SJSA1 (cell line): ENCODE measurements around the gene SLC17A9. TPM values are rescaled to one million over a fixed set of nuclear protein-coding genes. Genes with fewer than 3 reads are reported as not detected.
"Not testable (repeated sequence)": the region's sequence is repeated elsewhere in the genome, so short reads cannot be mapped to it uniquely, and the experiment has no call there.

ENCODE experiments used
- DNase-seq, 2 experiments: peaks; one replicate each; pipeline ENCODE4 v3.0.0-alpha.2; 2015 to 2020; ENCODE audit warnings: low spot score in 2 of 2, low read depth in 1 of 2
- H3K27ac ChIP-seq: fragments of 250-450 bp; sonication (Bioruptor Pico); 2 replicates; pipeline ENCODE4 v1.5.1; 2020; ENCODE audit warnings: mild to moderate bottlenecking, moderate library complexity
- H3K27me3 ChIP-seq: fragments of 250-450 bp; sonication (Bioruptor Pico); replicated peaks from 2 replicates; pipeline ENCODE4 v1.5.1; 2020; ENCODE audit warnings: mild to moderate bottlenecking, moderate library complexity
- H3K36me3 ChIP-seq: fragments of 250-450 bp; sonication (Bioruptor Pico); 2 replicates; pipeline ENCODE4 v1.5.1; 2020; ENCODE audit warnings: mild to moderate bottlenecking
- H3K4me1 ChIP-seq: fragments of 250-450 bp; sonication (Bioruptor Pico); replicated peaks from 2 replicates; pipeline ENCODE4 v1.6.1; 2021; ENCODE audit warnings: mild to moderate bottlenecking
- H3K4me3 ChIP-seq: fragments of 250-450 bp; sonication (Bioruptor Pico); 2 replicates; pipeline ENCODE4 v1.5.1; 2020; ENCODE audit warnings: mild to moderate bottlenecking
- H3K9me3 ChIP-seq: fragments of 250-450 bp; sonication (Bioruptor Pico); replicated peaks from 2 replicates; pipeline ENCODE4 v1.5.1; 2020; ENCODE audit warnings: mild to moderate bottlenecking
- total RNA-seq: library from RNA; depleted of rRNA; stranded (reverse); fragments of >200 nt; shearing (Covaris generic); gene quantifications from 2 replicates; pipeline ENCODE4 v1.2.3, GENCODE V29; 2014

Gene SLC17A9
- total RNA-seq, 1 experiment from 2014 or later: not detected

- H3K9me3 ChIP-seq: no peaks in the 10 kb centered on the region
- peaks cover 42% of the 10 kb centered on the region for H3K36me3 ChIP-seq
- peak overlapping the region; percentile 17 for H3K27ac ChIP-seq
- H3K4me1 ChIP-seq: 0 out of 2 replicates have a peak, but pooled peaks cover 5% of the 10 kb centered on the region
- no peak for DNase-seq
- H3K4me3 ChIP-seq: no peak overlapping the region
- no peaks in the 10 kb centered on the region for H3K27me3 ChIP-seq
Observed at GRCh38 chr20:62914436-62914835, 38.1 kb upstream of the SLC17A9 start.

DNA sequence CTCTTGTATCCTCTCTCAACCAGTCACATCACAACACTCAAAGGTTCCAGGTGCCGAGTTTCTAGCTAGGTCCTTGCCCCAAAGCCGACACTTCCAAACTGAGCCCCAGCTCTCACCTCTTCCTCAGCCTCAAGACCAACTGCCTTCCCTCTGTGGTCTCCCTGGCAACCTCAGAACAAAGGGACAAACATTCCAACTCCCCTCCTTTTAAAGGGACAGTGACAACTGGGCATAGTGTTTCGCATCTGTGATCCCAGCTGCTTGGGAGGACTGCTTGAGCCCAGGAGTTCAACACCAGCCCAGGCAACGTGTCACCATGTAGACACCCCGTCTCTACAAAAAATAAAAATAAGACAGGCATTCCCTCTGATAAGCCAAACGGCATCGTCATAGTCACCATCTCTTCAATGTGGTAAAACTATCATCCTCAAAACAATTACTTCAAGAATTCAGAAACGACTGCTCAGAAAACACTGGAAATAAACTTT is 37.5 kb upstream of the SLC17A9 start:
- peaks cover 37% of the 10 kb centered on the region for H3K36me3 ChIP-seq
- H3K27me3 ChIP-seq: no peaks in the 10 kb centered on the region
- 0 out of 2 replicates have a peak, but pooled peaks cover 5% of the 10 kb centered on the region for H3K4me1 ChIP-seq
- H3K27ac ChIP-seq: peak overlapping the region; percentile 17
- no peaks in the 10 kb centered on the region for H3K9me3 ChIP-seq
- no peak overlapping the region for H3K4me3 ChIP-seq
- DNase-seq: peak in 1 of 2 experiments; percentile 27

- Histone ChIP-seq H3K9me3 (no peaks in the 10 kb centered on the region), H3K27ac (no peak overlapping the region), H3K36me3 (peaks cover 22% of the 10 kb centered on the region), H3K27me3 (no peaks in the 10 kb centered on the region), H3K4me1 (peaks cover 10% of the 10 kb centered on the region; the same call in 1 of the 2 replicates), H3K4me3 (no peak overlapping the region)
- DNase-seq: no peak
Observed at GRCh38 chr20:62916703-62917476, 35.6 kb upstream of the SLC17A9 start.

DNA sequence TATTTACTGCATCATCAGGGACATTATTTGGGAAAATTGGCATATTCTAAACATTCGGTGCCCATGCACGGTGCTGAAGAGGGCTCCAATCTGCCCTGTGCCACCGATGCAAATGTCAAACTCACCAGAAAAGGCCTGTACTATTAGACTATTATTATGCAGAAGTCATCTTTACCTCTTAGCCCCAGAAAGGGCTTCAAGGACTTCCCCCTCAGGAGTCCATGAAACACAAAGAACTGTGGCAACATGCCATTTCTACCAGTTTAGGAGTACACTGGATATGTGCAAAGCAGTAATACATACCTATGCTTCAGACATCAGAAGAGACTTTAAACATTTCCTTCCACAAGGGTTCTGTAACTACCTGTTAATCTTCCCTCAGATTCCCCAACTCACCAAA is 34.8 kb upstream of the SLC17A9 start:
- DNase-seq: no peak
- Histone ChIP-seq H3K4me3 (no peak overlapping the region), H3K27me3 (no peaks in the 10 kb centered on the region), H3K9me3 (no peaks in the 10 kb centered on the region), H3K4me1 (peaks cover 11% of the 10 kb centered on the region), H3K36me3 (peaks cover 14% of the 10 kb centered on the region), H3K27ac (no peak overlapping the region)

GRCh38 chr20:62918147-62918546 is 34.4 kb upstream of the SLC17A9 start:
- no peaks in the 10 kb centered on the region for H3K27me3 ChIP-seq
- H3K27ac ChIP-seq: no peak overlapping the region
- peaks cover 15% of the 10 kb centered on the region for H3K4me1 ChIP-seq
- no peak for DNase-seq
- H3K36me3 ChIP-seq: peaks cover 10% of the 10 kb centered on the region
- no peaks in the 10 kb centered on the region for H3K9me3 ChIP-seq
- no peak overlapping the region for H3K4me3 ChIP-seq

- Histone ChIP-seq H3K27ac (no peak overlapping the region), H3K27me3 (no peaks in the 10 kb centered on the region)
Observed at GRCh38 chr20:62918831-62919230, 33.7 kb upstream of the SLC17A9 start.

GRCh38 chr20:62920039-62920645 is 32.4 kb upstream of the SLC17A9 start:
- no peak for DNase-seq
- Histone ChIP-seq H3K36me3 (peaks cover 7% of the 10 kb centered on the region), H3K4me3 (no peak overlapping the region), H3K27ac (no peak overlapping the region), H3K4me1 (peaks cover 32% of the 10 kb centered on the region), H3K27me3 (no peaks in the 10 kb centered on the region), H3K9me3 (no peaks in the 10 kb centered on the region)

More at GRCh38 chr20:62918831-62919230, 33.7 kb upstream of the SLC17A9 start:
- peaks cover 22% of the 10 kb centered on the region for H3K4me1 ChIP-seq
- no peak for DNase-seq
- H3K9me3 ChIP-seq: no peaks in the 10 kb centered on the region
- H3K36me3 ChIP-seq: peaks cover 7% of the 10 kb centered on the region
- H3K4me3 ChIP-seq: no peak overlapping the region

GRCh38 chr20:62921119-62921687 is 31.3 kb upstream of the SLC17A9 start:
- H3K4me3 ChIP-seq: no peak overlapping the region
- peaks cover 32% of the 10 kb centered on the region for H3K4me1 ChIP-seq
- no peak overlapping the region for H3K27ac ChIP-seq
- H3K27me3 ChIP-seq: no peaks in the 10 kb centered on the region
- H3K9me3 ChIP-seq: no peaks in the 10 kb centered on the region
- peak; percentile 38 to 68 for DNase-seq
- H3K36me3 ChIP-seq: peaks cover 15% of the 10 kb centered on the region

- Histone ChIP-seq H3K36me3 (peaks cover 24% of the 10 kb centered on the region), H3K27ac (no peak overlapping the region), H3K27me3 (no peaks in the 10 kb centered on the region), H3K9me3 (no peaks in the 10 kb centered on the region), H3K4me3 (no peak overlapping the region), H3K4me1 (peaks cover 43% of the 10 kb centered on the region)
- DNase-seq: no peak
Observed at GRCh38 chr20:62922451-62922921, 30.0 kb upstream of the SLC17A9 start.

- peak; percentile 58 to 83 for DNase-seq
- H3K27ac ChIP-seq: peak overlapping the region; percentile 85
- peaks cover 27% of the 10 kb centered on the region for H3K36me3 ChIP-seq
- H3K9me3 ChIP-seq, H3K27me3 ChIP-seq, H3K4me3 ChIP-seq: not testable (repeated sequence)
- peaks cover 49% of the 10 kb centered on the region for H3K4me1 ChIP-seq
Observed at GRCh38 chr20:62923059-62923668, 29.3 kb upstream of the SLC17A9 start.

DNA sequence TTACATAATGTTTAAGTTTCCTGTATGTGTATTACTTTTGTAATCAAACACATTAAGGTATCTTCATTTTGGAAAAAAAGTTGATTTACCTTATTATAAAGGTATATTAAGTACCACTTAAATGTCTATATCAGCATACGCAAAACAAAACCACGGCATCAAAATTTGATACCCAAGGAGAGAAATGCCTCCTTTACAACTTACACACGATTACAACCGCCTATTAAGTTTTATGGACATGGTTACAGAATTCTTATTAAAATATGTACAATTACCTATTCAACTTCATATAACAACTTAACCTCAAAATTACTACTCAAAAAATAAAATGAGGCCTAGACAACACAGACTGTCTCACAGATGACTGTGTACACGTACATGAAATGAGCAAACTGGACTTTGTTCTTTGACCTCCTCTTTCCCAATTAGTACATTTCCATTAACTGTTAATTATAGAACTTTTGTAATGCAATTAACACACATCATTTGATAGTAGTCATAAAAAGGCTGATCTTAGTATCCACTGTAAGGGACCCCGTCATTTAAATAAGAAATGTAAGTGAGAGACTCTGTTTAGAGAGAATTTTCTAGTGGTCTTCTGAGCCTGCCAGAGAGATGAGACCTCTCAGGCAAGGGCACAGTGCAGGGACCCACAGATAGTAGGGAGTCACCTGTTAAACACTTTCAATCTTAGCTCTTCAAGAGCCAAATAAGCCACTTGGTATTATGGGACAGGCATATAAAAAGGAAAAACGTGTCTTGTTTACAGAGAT is 28.7 kb upstream of the SLC17A9 start:
- DNase-seq: no peak
- peak overlapping the region; percentile 85; the same call in 1 of the 2 replicates for H3K27ac ChIP-seq
- H3K27me3 ChIP-seq: no peaks in the 10 kb centered on the region
- H3K4me1 ChIP-seq: peaks cover 54% of the 10 kb centered on the region
- H3K9me3 ChIP-seq: no peaks in the 10 kb centered on the region
- peaks cover 27% of the 10 kb centered on the region for H3K36me3 ChIP-seq
- H3K4me3 ChIP-seq: 0 out of 2 replicates have a peak overlapping the region, but pooled peaks have one; percentile 92

DNA sequence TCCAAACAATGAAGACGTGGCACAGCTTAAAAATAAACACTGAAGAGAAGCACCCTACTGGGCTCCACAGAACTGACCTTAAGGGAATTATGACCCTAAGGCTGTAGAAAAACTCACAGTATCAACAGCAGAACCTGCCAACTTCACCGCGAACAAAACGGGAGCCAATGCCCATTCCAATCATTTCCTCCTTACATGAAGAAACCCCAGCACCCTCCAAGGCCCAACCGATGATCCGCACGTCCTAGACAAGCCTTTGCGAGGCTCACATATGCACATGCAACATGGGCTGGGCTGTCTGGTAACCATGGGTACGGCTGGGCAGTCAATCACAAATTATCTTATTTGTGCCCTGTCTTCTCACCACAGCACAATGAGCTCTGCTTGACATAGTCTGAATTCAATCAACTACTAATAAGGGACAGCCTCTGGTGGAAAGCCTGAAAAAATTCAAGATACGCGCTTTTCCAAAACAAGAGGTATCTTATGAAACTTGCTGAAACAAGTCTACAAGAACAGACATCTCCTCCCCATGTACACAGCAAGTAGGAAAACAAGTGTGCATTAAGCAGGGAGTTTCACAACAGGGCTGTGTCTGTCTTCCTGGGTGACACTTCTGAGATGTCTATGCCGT is 27.9 kb upstream of the SLC17A9 start:
- peak in 1 of 2 experiments; percentile 56 for DNase-seq
- Histone ChIP-seq H3K4me1 (peaks cover 56% of the 10 kb centered on the region), H3K27me3 (no peaks in the 10 kb centered on the region), H3K9me3 (no peaks in the 10 kb centered on the region), H3K4me3 (peak overlapping the region; percentile 92), H3K36me3 (peaks cover 27% of the 10 kb centered on the region), H3K27ac (peak overlapping the region; percentile 85)
